Measurements from ENCODE around the gene CD151. TPM values are rescaled to one million over a fixed set of nuclear protein-coding genes. Genes with fewer than 3 reads are reported as not detected.

The CD151 gene
- polyA plus RNA-seq, 4 donors: 187 to 359 (median 284) TPM

DNA sequence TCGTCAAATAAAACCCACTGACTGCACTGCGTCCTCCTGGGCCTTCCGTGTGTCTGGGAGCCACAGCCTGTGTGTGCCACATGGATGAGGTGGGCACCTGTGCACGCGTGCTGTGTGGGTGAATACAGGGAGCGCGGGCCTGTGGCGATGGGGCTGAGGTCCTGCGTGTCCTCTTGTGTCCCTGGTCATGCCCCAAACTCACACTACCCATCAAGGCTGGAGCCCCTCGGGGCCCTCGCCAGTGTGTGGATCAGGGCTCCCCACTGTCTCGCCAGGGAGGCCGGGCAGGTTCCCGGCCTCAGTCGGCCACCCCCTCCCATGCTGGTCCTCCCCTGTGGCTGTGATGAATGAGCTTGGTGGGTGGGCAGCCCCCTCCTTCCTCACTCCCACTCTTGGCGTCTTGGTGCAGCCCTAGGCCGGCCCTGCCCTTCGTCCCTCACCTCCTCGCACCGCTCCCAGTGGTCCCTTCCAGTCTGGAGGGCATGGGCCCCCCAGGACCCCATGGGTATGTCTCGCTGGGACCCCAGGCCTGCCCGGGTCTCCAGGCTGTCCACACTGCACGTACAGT lies 707 bp upstream of the CD151 start:
- H3K27me3 ChIP-seq (ENCODE audit: control insufficient read depth in 3 of 3, insufficient read depth in 3 of 3, low read length in 3 of 3): peaks cover 0 to 15% (median 0%) of the 10 kb centered on the region in 3 donors
- peaks cover 6 to 71% (median 12%) of the 10 kb centered on the region in 3 donors for H3K4me1 ChIP-seq (ENCODE audit: control insufficient read depth in 3 of 3, insufficient read depth in 2 of 3, low read depth in 1 of 3, low read length in 2 of 3)
- no peaks in the 10 kb centered on the region for H3K9me3 ChIP-seq (ENCODE audit: control insufficient read depth in 2 of 2, insufficient read depth in 1 of 2, low read depth in 1 of 2, low read length in 1 of 2)
- DNase-seq (no peak), FAIRE-seq (no peak)
- H3K36me3 ChIP-seq (ENCODE audit: control insufficient read depth in 3 of 3, insufficient read depth in 2 of 3, low read depth in 1 of 3, low read length in 3 of 3): peaks cover 0 to 24% (median 3%) of the 10 kb centered on the region in 3 donors
- peak overlapping the region in 2 of 3 donors; percentile 50 to 65 for H3K27ac ChIP-seq (ENCODE audit: low read depth in 1 of 3, low read length in 2 of 3)
- WGBS, 3 donors: 72 to 83% (median 73%) methylated on average over 17 to 23 of the region's 23 CpGs
- H3K4me3 ChIP-seq (ENCODE audit: low read depth in 1 of 3, low read length in 3 of 3): peak overlapping the region; percentile 49 to 75 (median 51)

DNA sequence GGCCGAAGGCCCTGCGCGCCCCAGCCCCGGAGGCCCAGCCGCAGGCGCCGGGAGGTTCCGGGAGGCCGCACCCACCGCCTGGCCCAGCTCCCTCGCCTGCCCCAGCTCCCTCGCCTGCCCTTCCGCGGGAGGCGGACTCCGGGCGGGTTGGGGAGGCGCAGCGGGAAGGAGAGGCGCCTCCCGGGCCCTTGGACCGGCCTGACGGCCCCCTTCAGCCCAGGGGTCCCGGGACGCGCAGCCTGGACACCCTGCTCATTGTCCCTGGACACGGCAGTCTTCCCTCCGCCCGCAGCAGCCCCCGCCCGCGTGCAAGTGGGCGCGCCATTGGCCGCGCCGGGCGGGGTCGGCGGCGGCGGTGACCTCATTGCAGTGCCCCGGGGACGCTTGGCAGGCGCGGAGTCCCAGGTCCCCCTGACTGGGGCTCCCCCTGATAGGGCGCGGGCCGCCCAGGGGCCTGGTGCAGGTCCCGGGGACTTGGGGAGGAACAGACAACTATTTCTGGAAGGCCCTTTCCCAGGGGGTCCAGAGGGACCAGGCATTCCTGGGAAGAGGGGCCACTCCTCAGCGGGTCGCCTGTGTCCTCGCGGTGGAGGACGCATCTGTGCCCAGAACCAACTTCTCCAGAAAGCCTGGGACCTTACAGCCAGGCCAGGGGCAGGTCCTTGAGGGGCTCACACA lies 501 bp downstream of the CD151 start:
- peak overlapping the region; percentile 88 to 98 (median 96) for H3K27ac ChIP-seq (ENCODE audit: low read depth in 1 of 3, low read length in 2 of 3)
- peak overlapping the region; percentile 51 to 80 (median 75) for H3K4me3 ChIP-seq (ENCODE audit: low read depth in 1 of 3, low read length in 3 of 3)
- no peak for FAIRE-seq
- WGBS, 3 donors: 0 to 1% (median 1%) methylated on average over 25 to 55 of the region's 55 CpGs
- H3K9me3 ChIP-seq (ENCODE audit: control insufficient read depth in 2 of 2, insufficient read depth in 1 of 2, low read depth in 1 of 2, low read length in 1 of 2): no peaks in the 10 kb centered on the region
- peaks cover 7 to 36% (median 13%) of the 10 kb centered on the region in 3 donors for H3K36me3 ChIP-seq (ENCODE audit: control insufficient read depth in 3 of 3, insufficient read depth in 2 of 3, low read depth in 1 of 3, low read length in 3 of 3)
- peaks cover 2 to 71% (median 12%) of the 10 kb centered on the region in 3 donors for H3K4me1 ChIP-seq (ENCODE audit: control insufficient read depth in 3 of 3, insufficient read depth in 2 of 3, low read depth in 1 of 3, low read length in 2 of 3)
- peaks cover 0 to 15% (median 0%) of the 10 kb centered on the region in 3 donors for H3K27me3 ChIP-seq (ENCODE audit: control insufficient read depth in 3 of 3, insufficient read depth in 3 of 3, low read length in 3 of 3)
- peak; percentile 74 to 91 for DNase-seq

DNA sequence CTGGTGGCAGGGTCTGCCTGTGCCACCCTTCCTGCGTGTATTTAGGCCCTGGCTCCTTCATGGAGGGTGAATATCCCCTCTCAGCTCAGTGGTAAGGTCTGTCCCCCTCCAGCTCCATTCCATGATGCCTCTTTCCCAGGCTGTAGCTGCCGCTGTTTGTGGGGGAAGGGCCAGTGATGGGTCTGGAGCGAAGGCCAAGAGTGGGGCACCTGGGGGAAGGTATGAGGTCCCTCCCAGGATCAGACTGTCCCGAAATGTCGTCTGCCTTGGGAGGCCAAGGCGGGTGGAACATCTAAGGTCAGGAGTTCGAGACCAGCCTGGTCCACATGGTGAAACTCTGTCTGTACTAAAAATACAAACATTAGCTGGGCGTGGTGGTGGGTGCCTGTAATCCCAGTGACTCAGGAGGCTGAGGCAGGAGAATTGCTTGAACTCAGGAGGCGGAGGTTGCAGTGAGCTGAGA lies 1.1 kb downstream of the CD151 start:
- FAIRE-seq: no peak
- peaks cover 2 to 71% (median 12%) of the 10 kb centered on the region in 3 donors for H3K4me1 ChIP-seq (ENCODE audit: control insufficient read depth in 3 of 3, insufficient read depth in 2 of 3, low read depth in 1 of 3, low read length in 2 of 3)

DNA sequence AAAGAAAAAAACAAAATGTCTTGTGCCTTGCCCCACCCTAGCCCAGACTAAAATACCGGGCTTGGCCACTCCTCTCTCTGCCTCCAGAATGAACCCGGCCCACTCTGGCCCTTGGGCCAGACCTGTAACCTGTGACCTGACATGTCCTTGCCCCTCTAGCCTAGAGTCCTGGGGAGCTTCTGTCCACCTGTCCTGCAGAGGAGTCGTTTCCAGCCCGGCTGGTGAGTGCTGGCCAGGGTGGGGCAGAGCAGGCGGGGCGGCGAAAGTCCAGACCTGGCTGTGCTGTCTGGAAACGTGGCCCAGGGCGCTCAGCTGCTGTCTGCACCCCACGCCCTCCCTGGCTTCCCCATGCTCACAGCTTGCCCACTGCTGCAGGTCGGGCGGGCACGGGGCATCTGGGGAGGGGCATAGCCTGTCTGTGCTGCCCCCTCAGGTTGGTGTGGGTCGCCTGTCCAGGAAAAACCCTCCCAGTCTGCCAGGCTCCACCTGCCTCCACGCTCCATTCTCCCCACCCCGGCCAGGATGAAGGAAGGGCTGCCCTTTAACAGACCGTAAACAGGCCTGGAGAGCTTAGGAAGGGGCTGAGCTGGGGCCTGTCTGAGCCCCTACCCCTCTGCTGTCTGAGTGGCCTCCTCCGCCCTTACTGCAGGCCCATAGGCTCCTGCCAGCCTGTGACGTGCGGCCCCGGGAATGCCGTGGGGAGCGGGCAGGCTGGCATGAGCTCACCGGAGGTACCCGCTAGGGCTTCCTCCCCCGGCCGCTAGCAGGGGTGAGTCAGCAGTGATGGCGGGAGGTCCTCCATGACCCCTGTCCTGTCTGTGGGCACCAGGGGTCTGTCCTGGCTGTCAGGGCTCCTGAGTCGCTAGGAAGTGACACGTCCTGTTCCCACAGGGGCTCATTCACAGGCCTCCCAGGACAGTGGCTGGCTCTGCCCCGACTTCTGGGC lies 1.9 kb downstream of the CD151 start:
- FAIRE-seq (no peak), DNase-seq (peak; percentile 84 to 89)
- H3K36me3 ChIP-seq (ENCODE audit: control insufficient read depth in 3 of 3, insufficient read depth in 2 of 3, low read depth in 1 of 3, low read length in 3 of 3): peaks cover 14 to 50% (median 15%) of the 10 kb centered on the region in 3 donors
- peaks cover 0 to 7% (median 0%) of the 10 kb centered on the region in 3 donors for H3K27me3 ChIP-seq (ENCODE audit: control insufficient read depth in 3 of 3, insufficient read depth in 3 of 3, low read length in 3 of 3)
- peak overlapping the region in 2 of 3 donors; percentile 75 to 80 for H3K4me3 ChIP-seq (ENCODE audit: low read depth in 1 of 3, low read length in 3 of 3)
- peak overlapping the region; percentile 88 to 98 (median 96) for H3K27ac ChIP-seq (ENCODE audit: low read depth in 1 of 3, low read length in 2 of 3)
- no peaks in the 10 kb centered on the region for H3K9me3 ChIP-seq (ENCODE audit: control insufficient read depth in 2 of 2, insufficient read depth in 1 of 2, low read depth in 1 of 2, low read length in 1 of 2)
- WGBS, 3 donors: 12 to 36% (median 22%) methylated on average over 31 of the region's 31 CpGs
- peaks cover 2 to 70% (median 10%) of the 10 kb centered on the region in 3 donors for H3K4me1 ChIP-seq (ENCODE audit: control insufficient read depth in 3 of 3, insufficient read depth in 2 of 3, low read depth in 1 of 3, low read length in 2 of 3)

More for the DNA sequence above, 1.1 kb downstream of the CD151 start:
- H3K4me3 ChIP-seq (ENCODE audit: low read depth in 1 of 3, low read length in 3 of 3): peak overlapping the region; percentile 51 to 80 (median 75)
- 19 to 40% (median 28%) methylated on average over 9 of the region's 9 CpGs for WGBS, 3 donors
- H3K9me3 ChIP-seq (ENCODE audit: control insufficient read depth in 2 of 2, insufficient read depth in 1 of 2, low read depth in 1 of 2, low read length in 1 of 2): no peaks in the 10 kb centered on the region
- H3K27ac ChIP-seq (ENCODE audit: low read depth in 1 of 3, low read length in 2 of 3): peak overlapping the region; percentile 88 to 98 (median 96)
- DNase-seq: peak; percentile 55 to 83
- H3K27me3 ChIP-seq (ENCODE audit: control insufficient read depth in 3 of 3, insufficient read depth in 3 of 3, low read length in 3 of 3): peaks cover 0 to 15% (median 0%) of the 10 kb centered on the region in 3 donors
- H3K36me3 ChIP-seq (ENCODE audit: control insufficient read depth in 3 of 3, insufficient read depth in 2 of 3, low read depth in 1 of 3, low read length in 3 of 3): peaks cover 12 to 43% (median 14%) of the 10 kb centered on the region in 3 donors

DNA sequence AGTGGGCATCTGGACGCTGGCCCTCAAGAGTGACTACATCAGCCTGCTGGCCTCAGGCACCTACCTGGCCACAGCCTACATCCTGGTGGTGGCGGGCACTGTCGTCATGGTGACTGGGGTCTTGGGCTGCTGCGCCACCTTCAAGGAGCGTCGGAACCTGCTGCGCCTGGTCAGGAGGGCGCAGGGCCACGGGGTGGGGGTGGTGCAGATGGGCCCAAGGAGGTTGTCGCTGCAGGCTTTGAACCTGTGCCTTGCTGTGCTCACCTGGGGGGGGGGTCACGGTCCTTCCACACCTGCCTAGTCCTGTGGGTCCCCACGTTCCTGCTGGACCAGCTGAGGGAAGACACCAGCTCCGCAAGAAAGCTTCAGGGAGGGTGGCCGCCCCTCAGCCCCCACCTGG lies 3.5 kb downstream of the CD151 start:
- Histone ChIP-seq H3K4me1 (ENCODE audit: control insufficient read depth in 3 of 3, insufficient read depth in 2 of 3, low read depth in 1 of 3, low read length in 2 of 3) (peaks cover 6 to 64% (median 11%) of the 10 kb centered on the region in 3 donors), H3K36me3 (ENCODE audit: control insufficient read depth in 3 of 3, insufficient read depth in 2 of 3, low read depth in 1 of 3, low read length in 3 of 3) (peaks cover 14 to 67% (median 15%) of the 10 kb centered on the region in 3 donors), H3K27ac (ENCODE audit: low read depth in 1 of 3, low read length in 2 of 3) (no peak overlapping the region), H3K27me3 (ENCODE audit: control insufficient read depth in 3 of 3, insufficient read depth in 3 of 3, low read length in 3 of 3) (no peaks in the 10 kb centered on the region), H3K4me3 (ENCODE audit: low read depth in 1 of 3, low read length in 3 of 3) (no peak overlapping the region), H3K9me3 (ENCODE audit: control insufficient read depth in 2 of 2, insufficient read depth in 1 of 2, low read depth in 1 of 2, low read length in 1 of 2) (no peaks in the 10 kb centered on the region)
- no peak for FAIRE-seq
- 89 to 91% (median 90%) methylated on average over 11 to 14 of the region's 14 CpGs for WGBS, 3 donors
- DNase-seq: no peak

DNA sequence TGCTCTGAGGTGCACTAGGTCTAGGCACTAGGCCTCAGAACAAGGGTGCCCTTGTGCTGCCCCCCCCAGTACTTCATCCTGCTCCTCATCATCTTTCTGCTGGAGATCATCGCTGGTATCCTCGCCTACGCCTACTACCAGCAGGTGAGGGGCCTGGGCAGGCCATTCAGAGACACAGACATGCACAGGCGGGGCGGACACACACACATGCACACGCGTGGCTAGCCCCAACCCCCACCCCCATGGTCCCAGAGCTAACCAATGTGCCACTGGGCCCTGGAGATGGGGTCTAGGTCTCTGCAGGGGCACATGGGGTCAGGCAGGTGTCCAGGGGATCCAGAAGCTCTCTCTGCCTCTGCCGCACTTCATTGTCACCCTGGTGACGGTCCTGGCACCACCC lies 3.9 kb downstream of the CD151 start:
- Histone ChIP-seq H3K4me3 (ENCODE audit: low read depth in 1 of 3, low read length in 3 of 3) (no peak overlapping the region), H3K4me1 (ENCODE audit: control insufficient read depth in 3 of 3, insufficient read depth in 2 of 3, low read depth in 1 of 3, low read length in 2 of 3) (peaks cover 6 to 61% (median 13%) of the 10 kb centered on the region in 3 donors), H3K9me3 (ENCODE audit: control insufficient read depth in 2 of 2, insufficient read depth in 1 of 2, low read depth in 1 of 2, low read length in 1 of 2) (no peaks in the 10 kb centered on the region), H3K36me3 (ENCODE audit: control insufficient read depth in 3 of 3, insufficient read depth in 2 of 3, low read depth in 1 of 3, low read length in 3 of 3) (peaks cover 14 to 67% (median 15%) of the 10 kb centered on the region in 3 donors), H3K27me3 (ENCODE audit: control insufficient read depth in 3 of 3, insufficient read depth in 3 of 3, low read length in 3 of 3) (no peaks in the 10 kb centered on the region), H3K27ac (ENCODE audit: low read depth in 1 of 3, low read length in 2 of 3) (peak overlapping the region in 1 of 3 donors; percentile 30)
- WGBS, 3 donors: 87 to 90% (median 90%) methylated on average over 9 of the region's 9 CpGs
- DNase-seq (no peak), FAIRE-seq (no peak)

DNA sequence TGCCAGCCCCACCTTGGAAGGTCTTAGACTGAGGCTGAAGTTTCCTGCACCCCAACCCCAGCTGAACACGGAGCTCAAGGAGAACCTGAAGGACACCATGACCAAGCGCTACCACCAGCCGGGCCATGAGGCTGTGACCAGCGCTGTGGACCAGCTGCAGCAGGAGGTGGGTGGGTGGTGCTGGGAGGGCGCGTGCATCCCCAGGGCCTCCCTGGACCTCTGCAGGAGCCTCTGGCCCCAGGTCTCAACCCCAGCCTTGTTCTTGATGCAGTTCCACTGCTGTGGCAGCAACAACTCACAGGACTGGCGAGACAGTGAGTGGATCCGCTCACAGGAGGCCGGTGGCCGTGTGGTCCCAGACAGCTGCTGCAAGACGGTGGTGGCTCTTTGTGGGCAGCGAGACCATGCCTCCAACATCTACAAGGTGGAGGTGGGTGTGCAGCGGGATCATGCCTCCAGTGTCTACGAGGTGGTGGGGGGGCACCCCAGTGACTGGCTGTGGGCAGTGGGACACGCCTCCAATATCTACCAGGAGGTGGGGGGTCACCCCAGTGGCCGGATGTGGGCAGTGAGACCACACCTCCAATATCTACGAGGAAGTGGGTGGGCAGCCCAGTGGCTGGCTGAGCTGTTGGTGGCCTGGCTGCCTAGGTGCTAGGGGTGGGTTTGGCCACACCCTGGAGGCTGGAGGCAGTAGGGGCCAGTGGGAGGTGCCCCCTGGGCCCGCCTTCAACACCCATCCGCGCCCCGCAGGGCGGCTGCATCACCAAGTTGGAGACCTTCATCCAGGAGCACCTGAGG lies 4.6 kb downstream of the CD151 start:
- FAIRE-seq: no peak

More for the DNA sequence above, 4.6 kb downstream of the CD151 start:
- H3K4me1 ChIP-seq (ENCODE audit: control insufficient read depth in 3 of 3, insufficient read depth in 2 of 3, low read depth in 1 of 3, low read length in 2 of 3): peaks cover 4 to 54% (median 13%) of the 10 kb centered on the region in 3 donors
- no peaks in the 10 kb centered on the region for H3K27me3 ChIP-seq (ENCODE audit: control insufficient read depth in 3 of 3, insufficient read depth in 3 of 3, low read length in 3 of 3)
- peak overlapping the region in 1 of 3 donors; percentile 30 for H3K27ac ChIP-seq (ENCODE audit: low read depth in 1 of 3, low read length in 2 of 3)
- DNase-seq: no peak
- peaks cover 14 to 67% (median 15%) of the 10 kb centered on the region in 3 donors for H3K36me3 ChIP-seq (ENCODE audit: control insufficient read depth in 3 of 3, insufficient read depth in 2 of 3, low read depth in 1 of 3, low read length in 3 of 3)
- 84 to 90% (median 89%) methylated on average over 21 to 22 of the region's 22 CpGs for WGBS, 3 donors
- H3K4me3 ChIP-seq (ENCODE audit: low read depth in 1 of 3, low read length in 3 of 3): no peak overlapping the region
- H3K9me3 ChIP-seq (ENCODE audit: control insufficient read depth in 2 of 2, insufficient read depth in 1 of 2, low read depth in 1 of 2, low read length in 1 of 2): no peaks in the 10 kb centered on the region
